ENCODE results near the gene PHKB.

Gene PHKB

DNA sequence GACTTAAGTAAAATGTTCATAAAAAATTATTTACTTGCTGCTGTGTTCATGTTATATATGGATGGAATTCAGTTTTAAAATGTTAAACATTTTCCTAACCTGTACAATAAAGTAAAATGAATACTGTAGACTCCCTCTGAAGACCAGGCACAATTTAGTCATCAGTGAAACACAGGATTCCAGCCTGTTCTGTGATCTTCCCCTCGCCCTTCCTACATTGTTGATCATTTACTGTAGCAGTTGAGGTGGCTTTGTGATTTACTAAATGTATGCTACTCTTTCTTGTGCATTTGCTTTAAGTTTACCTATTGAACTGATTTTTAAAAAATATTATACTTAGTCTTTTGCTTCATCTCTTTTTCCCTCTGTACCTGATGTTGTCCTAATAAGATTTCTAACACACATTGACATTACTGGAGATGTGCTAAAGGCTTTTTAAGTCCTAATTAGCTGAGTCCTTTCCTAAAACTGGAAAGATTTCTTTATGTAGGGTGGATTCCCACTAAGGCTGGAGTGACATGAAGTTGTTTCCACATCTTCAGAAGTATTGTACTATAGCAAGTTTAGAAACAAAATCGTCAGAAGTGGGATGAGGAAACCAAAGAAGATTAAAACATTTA lies 38.1 kb downstream of the PHKB start:
- no peak for ATAC-seq
- no peak for TF ChIP-seq ZFP3 (CRISPR knock-in tag; IDR thresholded peaks at IDR 0.05)
- no peak for TF ChIP-seq CSDC2 (CRISPR knock-in tag; IDR thresholded peaks at IDR 0.05)
- TF ChIP-seq OSR1 (CRISPR knock-in tag; IDR thresholded peaks at IDR 0.05): no peak
- TF ChIP-seq SNAI2 (CRISPR knock-in tag; IDR thresholded peaks at IDR 0.05): no peak
- no peak for TF ChIP-seq GLIS3 (CRISPR knock-in tag; IDR thresholded peaks at IDR 0.05)

DNA sequence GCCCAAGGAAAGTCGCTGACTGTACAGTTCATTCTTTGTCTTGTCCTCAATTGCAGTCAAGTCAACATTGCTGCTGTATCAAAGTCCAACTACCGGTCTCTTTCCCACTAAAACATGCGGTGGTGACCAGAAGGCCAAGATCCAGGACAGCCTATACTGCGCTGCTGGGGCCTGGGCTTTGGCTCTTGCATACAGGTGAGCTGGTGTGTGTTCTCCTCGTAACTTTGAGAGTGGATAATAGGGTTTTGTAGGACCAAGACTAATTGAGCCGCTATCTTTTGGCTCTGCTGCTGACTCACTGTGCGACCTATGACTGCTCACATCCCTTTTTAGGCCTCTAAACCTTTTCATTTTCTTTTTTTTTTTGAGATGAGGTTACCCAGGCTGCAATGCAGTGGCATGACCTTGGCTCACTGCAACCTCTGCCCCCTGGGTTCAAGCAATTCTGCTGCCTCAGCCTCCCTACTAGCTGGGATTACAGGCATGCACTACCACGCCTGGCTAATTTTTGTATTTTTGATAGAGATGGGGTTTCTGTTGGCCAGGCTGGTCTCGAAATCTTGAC lies 38.7 kb downstream of the PHKB start:
- no peak for ATAC-seq
- TF ChIP-seq ISL1 (CRISPR knock-in tag; IDR thresholded peaks at IDR 0.05): no peak
- TF ChIP-seq, protein P1, sequence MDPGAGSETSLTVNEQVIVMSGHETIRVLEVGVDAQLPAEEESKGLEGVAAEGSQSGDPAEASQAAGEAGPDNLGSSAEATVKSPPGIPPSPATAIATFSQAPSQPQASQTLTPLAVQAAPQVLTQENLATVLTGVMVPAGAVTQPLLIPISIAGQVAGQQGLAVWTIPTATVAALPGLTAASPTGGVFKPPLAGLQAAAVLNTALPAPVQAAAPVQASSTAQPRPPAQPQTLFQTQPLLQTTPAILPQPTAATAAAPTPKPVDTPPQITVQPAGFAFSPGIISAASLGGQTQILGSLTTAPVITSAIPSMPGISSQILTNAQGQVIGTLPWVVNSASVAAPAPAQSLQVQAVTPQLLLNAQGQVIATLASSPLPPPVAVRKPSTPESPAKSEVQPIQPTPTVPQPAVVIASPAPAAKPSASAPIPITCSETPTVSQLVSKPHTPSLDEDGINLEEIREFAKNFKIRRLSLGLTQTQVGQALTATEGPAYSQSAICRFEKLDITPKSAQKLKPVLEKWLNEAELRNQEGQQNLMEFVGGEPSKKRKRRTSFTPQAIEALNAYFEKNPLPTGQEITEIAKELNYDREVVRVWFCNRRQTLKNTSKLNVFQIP (CRISPR knock-in tag; IDR thresholded peaks at IDR 0.05; ENCODE audit: borderline replicate concordance, low read depth): no peak
- TF ChIP-seq PPARA (CRISPR knock-in tag; IDR thresholded peaks at IDR 0.05; ENCODE audit: borderline replicate concordance): no peak
- TF ChIP-seq ZNF70 (CRISPR knock-in tag; IDR thresholded peaks at IDR 0.05): no peak
- no peak for TF ChIP-seq SNAI2 (CRISPR knock-in tag; IDR thresholded peaks at IDR 0.05)
- TF ChIP-seq ARNTL (CRISPR knock-in tag; IDR thresholded peaks at IDR 0.05; ENCODE audit: borderline replicate concordance, low read depth): no peak
- no peak for TF ChIP-seq TCF4 (CRISPR knock-in tag; IDR thresholded peaks at IDR 0.05; ENCODE audit: borderline replicate concordance)

DNA sequence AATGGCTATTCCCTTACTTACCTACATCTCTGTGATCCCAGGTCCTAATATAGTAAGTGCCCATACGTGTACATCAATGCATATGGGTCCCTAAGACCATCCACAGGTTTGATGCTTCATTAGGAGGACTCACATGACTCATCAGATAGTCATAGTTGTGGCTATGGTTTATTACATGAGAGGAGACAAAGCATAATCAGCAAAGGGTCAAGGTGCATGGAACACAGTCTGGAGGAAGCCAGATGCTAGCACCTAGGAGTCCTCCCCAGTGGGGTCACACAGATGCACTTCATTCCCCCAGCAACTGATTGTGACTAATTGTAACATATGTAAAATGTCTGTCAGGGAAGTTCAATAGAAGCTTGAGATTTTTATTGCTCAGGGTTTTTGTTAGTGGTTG lies 42.8 kb downstream of the PHKB start:
- ATAC-seq: no peak
- TF ChIP-seq TOX (CRISPR knock-in tag; IDR thresholded peaks at IDR 0.05; ENCODE audit: borderline replicate concordance): no peak
- no peak for TF ChIP-seq ZFP3 (CRISPR knock-in tag; IDR thresholded peaks at IDR 0.05)
- TF ChIP-seq ZNF8 (CRISPR knock-in tag; IDR thresholded peaks at IDR 0.05): no peak
- TF ChIP-seq ZNF565 (CRISPR knock-in tag; conservative IDR thresholded peaks at IDR 0.05; ENCODE audit: low read depth): no peak
- TF ChIP-seq ZFP30 (CRISPR knock-in tag; IDR thresholded peaks at IDR 0.05): no peak
- TF ChIP-seq PPARA (CRISPR knock-in tag; IDR thresholded peaks at IDR 0.05; ENCODE audit: borderline replicate concordance): no peak
- TF ChIP-seq ZC3H10 (CRISPR knock-in tag; IDR thresholded peaks at IDR 0.05): no peak
- no peak for TF ChIP-seq ARNTL (CRISPR knock-in tag; IDR thresholded peaks at IDR 0.05; ENCODE audit: borderline replicate concordance, low read depth)
- TF ChIP-seq TCF4 (CRISPR knock-in tag; IDR thresholded peaks at IDR 0.05; ENCODE audit: borderline replicate concordance): no peak

DNA sequence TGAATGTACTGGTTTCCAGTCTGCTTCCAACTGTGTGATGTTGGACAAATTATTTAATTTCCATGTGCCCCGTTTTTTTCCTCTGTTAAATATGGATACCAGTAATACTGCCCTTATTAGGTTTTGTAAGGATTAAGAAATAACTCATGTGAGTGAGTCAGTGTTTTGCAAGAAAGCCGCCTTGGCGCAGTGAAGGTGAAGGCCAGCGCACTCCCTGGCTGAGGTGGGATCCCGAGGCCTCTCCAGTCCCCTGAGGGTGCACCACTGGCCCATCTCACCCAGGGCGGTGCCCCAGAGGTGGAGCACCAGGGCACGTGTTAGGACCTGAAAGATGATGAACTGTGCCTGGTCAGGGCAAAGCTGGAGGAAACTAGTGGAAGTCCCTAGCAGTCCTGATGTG lies 43.5 kb downstream of the PHKB start:
- TF ChIP-seq PPARA (CRISPR knock-in tag; IDR thresholded peaks at IDR 0.05; ENCODE audit: borderline replicate concordance) (no peak), ARNTL (CRISPR knock-in tag; IDR thresholded peaks at IDR 0.05; ENCODE audit: borderline replicate concordance, low read depth) (no peak), ZFP30 (CRISPR knock-in tag; IDR thresholded peaks at IDR 0.05) (no peak), ZNF8 (CRISPR knock-in tag; IDR thresholded peaks at IDR 0.05) (no peak), OSR1 (CRISPR knock-in tag; IDR thresholded peaks at IDR 0.05) (no peak), ZC3H10 (CRISPR knock-in tag; IDR thresholded peaks at IDR 0.05) (no peak), BACH2 (CRISPR knock-in tag; IDR thresholded peaks at IDR 0.05; ENCODE audit: borderline replicate concordance) (no peak), SNAI2 (CRISPR knock-in tag; IDR thresholded peaks at IDR 0.05) (no peak), TCF4 (CRISPR knock-in tag; IDR thresholded peaks at IDR 0.05; ENCODE audit: borderline replicate concordance) (no peak), CSDC2 (CRISPR knock-in tag; IDR thresholded peaks at IDR 0.05) (no peak), RARB (CRISPR knock-in tag; IDR thresholded peaks at IDR 0.05) (no peak), TOX (CRISPR knock-in tag; IDR thresholded peaks at IDR 0.05; ENCODE audit: borderline replicate concordance) (no peak), ZFP3 (CRISPR knock-in tag; IDR thresholded peaks at IDR 0.05) (no peak), ESRRG (CRISPR knock-in tag; IDR thresholded peaks at IDR 0.05) (no peak), ZNF70 (CRISPR knock-in tag; IDR thresholded peaks at IDR 0.05) (no peak)
- TF ChIP-seq, protein P2, sequence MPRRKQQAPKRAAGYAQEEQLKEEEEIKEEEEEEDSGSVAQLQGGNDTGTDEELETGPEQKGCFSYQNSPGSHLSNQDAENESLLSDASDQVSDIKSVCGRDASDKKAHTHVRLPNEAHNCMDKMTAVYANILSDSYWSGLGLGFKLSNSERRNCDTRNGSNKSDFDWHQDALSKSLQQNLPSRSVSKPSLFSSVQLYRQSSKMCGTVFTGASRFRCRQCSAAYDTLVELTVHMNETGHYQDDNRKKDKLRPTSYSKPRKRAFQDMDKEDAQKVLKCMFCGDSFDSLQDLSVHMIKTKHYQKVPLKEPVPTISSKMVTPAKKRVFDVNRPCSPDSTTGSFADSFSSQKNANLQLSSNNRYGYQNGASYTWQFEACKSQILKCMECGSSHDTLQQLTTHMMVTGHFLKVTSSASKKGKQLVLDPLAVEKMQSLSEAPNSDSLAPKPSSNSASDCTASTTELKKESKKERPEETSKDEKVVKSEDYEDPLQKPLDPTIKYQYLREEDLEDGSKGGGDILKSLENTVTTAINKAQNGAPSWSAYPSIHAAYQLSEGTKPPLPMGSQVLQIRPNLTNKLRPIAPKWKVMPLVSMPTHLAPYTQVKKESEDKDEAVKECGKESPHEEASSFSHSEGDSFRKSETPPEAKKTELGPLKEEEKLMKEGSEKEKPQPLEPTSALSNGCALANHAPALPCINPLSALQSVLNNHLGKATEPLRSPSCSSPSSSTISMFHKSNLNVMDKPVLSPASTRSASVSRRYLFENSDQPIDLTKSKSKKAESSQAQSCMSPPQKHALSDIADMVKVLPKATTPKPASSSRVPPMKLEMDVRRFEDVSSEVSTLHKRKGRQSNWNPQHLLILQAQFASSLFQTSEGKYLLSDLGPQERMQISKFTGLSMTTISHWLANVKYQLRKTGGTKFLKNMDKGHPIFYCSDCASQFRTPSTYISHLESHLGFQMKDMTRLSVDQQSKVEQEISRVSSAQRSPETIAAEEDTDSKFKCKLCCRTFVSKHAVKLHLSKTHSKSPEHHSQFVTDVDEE (CRISPR knock-in tag; IDR thresholded peaks at IDR 0.05): no peak
- TF ChIP-seq, protein P3, sequence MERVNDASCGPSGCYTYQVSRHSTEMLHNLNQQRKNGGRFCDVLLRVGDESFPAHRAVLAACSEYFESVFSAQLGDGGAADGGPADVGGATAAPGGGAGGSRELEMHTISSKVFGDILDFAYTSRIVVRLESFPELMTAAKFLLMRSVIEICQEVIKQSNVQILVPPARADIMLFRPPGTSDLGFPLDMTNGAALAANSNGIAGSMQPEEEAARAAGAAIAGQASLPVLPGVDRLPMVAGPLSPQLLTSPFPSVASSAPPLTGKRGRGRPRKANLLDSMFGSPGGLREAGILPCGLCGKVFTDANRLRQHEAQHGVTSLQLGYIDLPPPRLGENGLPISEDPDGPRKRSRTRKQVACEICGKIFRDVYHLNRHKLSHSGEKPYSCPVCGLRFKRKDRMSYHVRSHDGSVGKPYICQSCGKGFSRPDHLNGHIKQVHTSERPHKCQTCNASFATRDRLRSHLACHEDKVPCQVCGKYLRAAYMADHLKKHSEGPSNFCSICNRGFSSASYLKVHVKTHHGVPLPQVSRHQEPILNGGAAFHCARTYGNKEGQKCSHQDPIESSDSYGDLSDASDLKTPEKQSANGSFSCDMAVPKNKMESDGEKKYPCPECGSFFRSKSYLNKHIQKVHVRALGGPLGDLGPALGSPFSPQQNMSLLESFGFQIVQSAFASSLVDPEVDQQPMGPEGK (CRISPR knock-in tag; IDR thresholded peaks at IDR 0.05; ENCODE audit: borderline replicate concordance): no peak
- TF ChIP-seq, protein P4, sequence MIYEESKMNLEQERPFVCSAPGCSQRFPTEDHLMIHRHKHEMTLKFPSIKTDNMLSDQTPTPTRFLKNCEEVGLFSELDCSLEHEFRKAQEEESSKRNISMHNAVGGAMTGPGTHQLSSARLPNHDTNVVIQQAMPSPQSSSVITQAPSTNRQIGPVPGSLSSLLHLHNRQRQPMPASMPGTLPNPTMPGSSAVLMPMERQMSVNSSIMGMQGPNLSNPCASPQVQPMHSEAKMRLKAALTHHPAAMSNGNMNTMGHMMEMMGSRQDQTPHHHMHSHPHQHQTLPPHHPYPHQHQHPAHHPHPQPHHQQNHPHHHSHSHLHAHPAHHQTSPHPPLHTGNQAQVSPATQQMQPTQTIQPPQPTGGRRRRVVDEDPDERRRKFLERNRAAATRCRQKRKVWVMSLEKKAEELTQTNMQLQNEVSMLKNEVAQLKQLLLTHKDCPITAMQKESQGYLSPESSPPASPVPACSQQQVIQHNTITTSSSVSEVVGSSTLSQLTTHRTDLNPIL (CRISPR knock-in tag; IDR thresholded peaks at IDR 0.05; ENCODE audit: low read depth): no peak
- TF ChIP-seq, protein P1 (CRISPR knock-in tag; IDR thresholded peaks at IDR 0.05; ENCODE audit: borderline replicate concordance, low read depth): no peak
- no peak for ATAC-seq

Measured in SK-N-SH treated with all-trans-retinoic acid at 6 μM for 48 hours (cell line).